HUES64 (cell line): ENCODE data around the gene TTLL13.

Source experiments
- H3K27ac ChIP-seq: 2 replicates; pipeline ENCODE4 v1.7.0; 2013; ENCODE audit warnings: low read depth, low read length, inconsistent platforms
- H3K27me3 ChIP-seq: 2 replicates; pipeline ENCODE4 v1.6.1; 2013; ENCODE audit warnings: mild to moderate bottlenecking, low read length; ENCODE audit not compliant: insufficient read depth
- H3K36me3 ChIP-seq: 2 replicates; pipeline ENCODE4 v1.6.1; 2013; ENCODE audit warnings: mild to moderate bottlenecking, low read length; ENCODE audit not compliant: insufficient read depth
- H3K4me1 ChIP-seq: 2 replicates; pipeline ENCODE4 v1.6.1; 2013; ENCODE audit warnings: mild to moderate bottlenecking, low read length, moderate library complexity; ENCODE audit not compliant: insufficient read depth
- H3K4me3 ChIP-seq: 2 replicates; pipeline ENCODE4 v1.5.1; 2013; ENCODE audit warnings: mild to moderate bottlenecking, low read length, moderate library complexity
- H3K9ac ChIP-seq: 2 replicates; pipeline ENCODE4 v1.6.1; 2013; ENCODE audit warnings: mild to moderate bottlenecking, low read depth, low read length
- H3K9me3 ChIP-seq: 2 replicates; pipeline ENCODE4 v1.6.1; 2013; ENCODE audit warnings: low read depth, low read length; ENCODE audit not compliant: insufficient read depth
- WGBS: fragments of 150-250, 120-280 bp; methylation state at CpG from one replicate; pipeline ENCODE4 v1.1.7; 2013; ENCODE audit warnings: missing lambda C conversion rate; 5-methylcytosine and 5-hydroxymethylcytosine counted together

TTLL13 gene

DNA sequence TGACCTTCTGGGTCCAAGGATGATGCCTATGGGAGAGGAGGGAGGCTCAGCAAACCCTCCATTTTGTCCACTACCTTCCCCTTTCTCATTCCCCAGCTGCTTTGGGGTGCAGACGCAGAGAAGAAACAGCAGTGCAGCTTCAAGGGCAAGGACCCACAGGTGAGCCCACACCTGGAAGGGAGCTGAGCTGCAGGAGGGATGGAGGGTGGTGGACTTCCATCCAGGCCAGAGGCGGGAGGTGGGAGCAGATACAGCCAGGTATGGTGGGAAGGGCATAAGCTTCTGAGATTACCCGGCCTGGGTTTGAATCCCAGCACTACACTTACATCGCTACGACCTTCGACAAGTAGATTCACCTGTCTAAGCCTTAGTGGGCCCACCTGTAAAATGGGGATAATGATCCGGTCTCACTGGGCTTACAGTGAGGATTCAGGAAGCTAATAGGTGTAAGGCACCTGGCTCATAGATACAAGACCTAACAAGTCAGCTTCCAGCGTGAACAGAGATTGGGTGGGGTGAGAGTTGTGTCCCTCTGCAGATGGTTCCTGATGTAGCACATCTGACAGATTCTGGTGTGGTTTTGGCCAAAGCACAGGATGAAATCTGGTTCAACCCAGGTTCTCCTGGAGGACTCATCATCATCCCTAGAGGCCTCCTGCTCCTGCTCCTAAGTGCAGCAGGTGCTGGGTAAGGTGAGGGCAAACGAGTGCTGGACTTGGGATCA, 31.5 kb upstream of the TTLL13 start:
- no peak overlapping the region for H3K9ac ChIP-seq
- H3K27ac ChIP-seq, result no peak overlapping the region
- no peak overlapping the region for H3K4me3 ChIP-seq
- H3K36me3 ChIP-seq, result peaks cover 23% of the 10 kb centered on the region
- H3K4me1 ChIP-seq, result 0 out of 2 replicates have a peak, but pooled peaks cover 7% of the 10 kb centered on the region
- 96% methylated on average over 9 of the region's 9 CpGs for WGBS
- no peaks in the 10 kb centered on the region for H3K9me3 ChIP-seq
- no peaks in the 10 kb centered on the region for H3K27me3 ChIP-seq

DNA sequence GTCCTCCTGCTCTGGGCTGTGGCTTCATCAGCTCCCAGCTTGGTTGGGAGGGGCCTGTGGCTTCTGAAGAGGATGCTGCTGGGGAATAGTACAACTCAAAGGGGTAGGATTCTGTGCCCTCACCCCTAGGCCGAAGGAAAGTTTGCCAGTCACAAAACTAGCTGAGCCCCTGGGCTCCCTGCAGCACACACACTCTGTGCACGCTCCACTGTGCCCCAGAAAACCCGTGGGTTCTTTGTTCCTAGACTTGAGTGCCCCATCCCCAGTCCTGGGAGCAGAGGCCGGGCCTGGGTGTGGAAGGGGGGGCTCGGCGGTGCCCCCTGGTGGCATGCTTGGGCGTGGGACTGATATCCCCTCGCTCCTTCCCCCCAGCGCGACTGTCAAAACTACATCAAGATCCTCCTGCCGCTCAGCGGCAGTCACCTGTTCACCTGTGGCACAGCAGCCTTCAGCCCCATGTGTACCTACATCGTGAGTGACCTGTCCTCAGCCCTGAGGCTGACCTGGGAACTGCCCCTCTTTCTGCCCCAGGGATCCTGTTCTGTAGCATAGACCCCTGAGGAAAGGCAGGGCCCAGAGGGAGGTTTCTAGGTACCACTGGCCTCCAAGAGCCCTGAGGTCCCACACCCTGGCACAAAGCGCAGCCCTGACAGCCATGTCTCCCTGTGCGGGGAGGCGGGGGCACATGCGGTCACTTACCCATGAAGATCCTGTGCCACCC, 29.8 kb upstream of the TTLL13 start:
- peaks cover 40% of the 10 kb centered on the region for H3K36me3 ChIP-seq
- H3K27me3 ChIP-seq, result no peaks in the 10 kb centered on the region
- H3K4me3 ChIP-seq, result no peak overlapping the region
- no peaks in the 10 kb centered on the region for H3K9me3 ChIP-seq
- H3K27ac ChIP-seq, result no peak overlapping the region
- no peak overlapping the region for H3K9ac ChIP-seq
- 62% methylated on average over 17 of the region's 17 CpGs for WGBS
- H3K4me1 ChIP-seq, result 0 out of 2 replicates have a peak, but pooled peaks cover 3% of the 10 kb centered on the region

DNA sequence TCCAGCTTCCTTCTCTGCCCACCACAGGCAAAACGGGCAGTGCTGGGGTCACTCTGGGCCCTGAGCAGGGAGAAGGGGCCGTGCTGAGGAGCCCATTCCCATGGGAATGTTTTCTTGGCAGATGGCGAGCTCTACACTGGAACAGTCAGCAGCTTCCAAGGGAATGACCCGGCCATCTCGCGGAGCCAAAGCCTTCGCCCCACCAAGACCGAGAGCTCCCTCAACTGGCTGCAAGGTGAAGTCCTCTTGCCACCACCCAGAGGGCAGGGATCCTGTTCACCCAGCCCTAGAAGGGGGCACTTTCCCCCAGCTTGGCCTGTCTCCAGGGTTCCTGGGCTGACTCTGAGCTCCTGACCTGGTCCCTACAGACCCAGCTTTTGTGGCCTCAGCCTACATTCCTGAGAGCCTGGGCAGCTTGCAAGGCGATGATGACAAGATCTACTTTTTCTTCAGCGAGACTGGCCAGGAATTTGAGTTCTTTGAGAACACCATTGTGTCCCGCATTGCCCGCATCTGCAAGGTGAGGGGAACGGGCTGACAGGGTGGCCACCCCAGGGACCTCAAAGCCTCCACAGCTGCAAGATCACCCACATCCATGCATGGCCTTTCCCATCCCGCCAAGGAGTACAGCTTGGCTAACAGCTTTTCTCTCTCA, 28.0 kb upstream of the TTLL13 start:
- no peak overlapping the region for H3K4me3 ChIP-seq
- H3K36me3 ChIP-seq, result peaks cover 53% of the 10 kb centered on the region
- no peak overlapping the region for H3K9ac ChIP-seq
- no peak overlapping the region for H3K27ac ChIP-seq
- H3K9me3 ChIP-seq, result no peaks in the 10 kb centered on the region
- WGBS, result 68% methylated on average over 14 of the region's 14 CpGs
- H3K27me3 ChIP-seq, result no peaks in the 10 kb centered on the region
- H3K4me1 ChIP-seq, result 0 out of 2 replicates have a peak, but pooled peaks cover 3% of the 10 kb centered on the region

DNA sequence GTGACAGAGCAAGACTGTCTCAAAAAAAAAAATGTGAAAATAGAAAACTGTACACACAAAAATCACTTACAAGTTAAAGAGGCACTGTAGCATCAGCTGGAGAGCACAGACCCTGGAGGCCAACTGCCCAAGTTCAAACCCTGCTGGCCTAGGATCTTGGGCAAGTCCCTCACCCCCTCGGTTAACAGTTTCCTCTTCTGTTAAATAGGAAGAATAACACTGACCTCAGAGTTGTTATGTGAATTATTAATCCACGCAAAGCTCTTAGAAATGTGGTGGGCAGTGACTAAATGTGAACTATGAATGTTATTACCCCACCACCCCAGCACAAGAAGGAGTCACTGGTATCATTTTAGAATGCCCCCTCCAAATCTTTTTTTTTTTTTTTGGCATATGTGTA, 26.8 kb upstream of the TTLL13 start:
- no peak overlapping the region for H3K9ac ChIP-seq
- WGBS, result 100% methylated on average over 1 of the region's 2 CpGs

DNA sequence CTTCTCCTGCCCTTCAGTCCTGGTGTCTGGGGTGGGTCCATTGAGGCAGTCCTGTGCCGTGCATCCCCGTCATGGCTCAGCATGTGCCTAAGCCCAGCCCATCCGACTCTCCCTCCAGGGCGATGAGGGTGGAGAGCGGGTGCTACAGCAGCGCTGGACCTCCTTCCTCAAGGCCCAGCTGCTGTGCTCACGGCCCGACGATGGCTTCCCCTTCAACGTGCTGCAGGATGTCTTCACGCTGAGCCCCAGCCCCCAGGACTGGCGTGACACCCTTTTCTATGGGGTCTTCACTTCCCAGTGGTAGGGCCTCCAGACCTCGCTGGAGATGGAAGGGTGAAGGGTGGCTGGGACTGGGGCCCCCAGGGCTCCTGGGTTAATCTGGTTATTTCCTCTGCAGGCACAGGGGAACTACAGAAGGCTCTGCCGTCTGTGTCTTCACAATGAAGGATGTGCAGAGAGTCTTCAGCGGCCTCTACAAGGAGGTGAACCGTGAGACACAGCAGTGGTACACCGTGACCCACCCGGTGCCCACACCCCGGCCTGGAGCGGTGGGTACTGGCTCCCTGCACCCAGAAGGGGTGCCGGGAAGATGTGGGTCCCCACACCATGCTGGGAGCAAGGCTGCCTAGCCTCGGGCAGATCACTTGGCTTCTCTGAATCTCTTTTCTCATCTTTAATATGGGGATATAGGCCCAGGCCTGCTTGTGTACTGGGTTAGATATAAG, 25.8 kb upstream of the TTLL13 start:
- no peak overlapping the region for H3K4me3 ChIP-seq
- H3K27me3 ChIP-seq, result no peaks in the 10 kb centered on the region
- H3K4me1 ChIP-seq, result 0 out of 2 replicates have a peak, but pooled peaks cover 3% of the 10 kb centered on the region
- H3K27ac ChIP-seq, result no peak overlapping the region
- peaks cover 68% of the 10 kb centered on the region for H3K36me3 ChIP-seq
- no peak overlapping the region for H3K9ac ChIP-seq
- 95% methylated on average over 22 of the region's 22 CpGs for WGBS
- no peaks in the 10 kb centered on the region for H3K9me3 ChIP-seq

More for the DNA sequence above, 26.8 kb upstream of the TTLL13 start:
- 0 out of 2 replicates have a peak, but pooled peaks cover 3% of the 10 kb centered on the region for H3K4me1 ChIP-seq
- H3K36me3 ChIP-seq, result peaks cover 61% of the 10 kb centered on the region
- H3K9me3 ChIP-seq, result no peaks in the 10 kb centered on the region
- H3K27ac ChIP-seq, result no peak overlapping the region
- no peak overlapping the region for H3K4me3 ChIP-seq
- H3K27me3 ChIP-seq, result no peaks in the 10 kb centered on the region

DNA sequence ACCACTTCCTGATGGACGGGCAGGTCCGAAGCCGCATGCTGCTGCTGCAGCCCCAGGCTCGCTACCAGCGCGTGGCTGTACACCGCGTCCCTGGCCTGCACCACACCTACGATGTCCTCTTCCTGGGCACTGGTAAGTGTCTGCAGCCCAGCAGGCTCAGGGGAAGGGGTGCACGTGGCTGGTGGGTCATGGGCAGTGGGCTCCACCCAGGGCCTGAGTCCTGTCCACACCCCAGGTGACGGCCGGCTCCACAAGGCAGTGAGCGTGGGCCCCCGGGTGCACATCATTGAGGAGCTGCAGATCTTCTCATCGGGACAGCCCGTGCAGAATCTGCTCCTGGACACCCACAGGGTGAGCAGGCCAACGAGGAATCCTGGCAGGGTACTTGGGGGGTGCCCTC, 24.3 kb upstream of the TTLL13 start:
- H3K4me1 ChIP-seq, result 0 out of 2 replicates have a peak, but pooled peaks cover 3% of the 10 kb centered on the region
- no peaks in the 10 kb centered on the region for H3K9me3 ChIP-seq
- H3K4me3 ChIP-seq, result no peak overlapping the region
- H3K36me3 ChIP-seq, result peaks cover 80% of the 10 kb centered on the region
- no peaks in the 10 kb centered on the region for H3K27me3 ChIP-seq
- 94% methylated on average over 17 of the region's 17 CpGs for WGBS
- H3K9ac ChIP-seq, result no peak overlapping the region
- H3K27ac ChIP-seq, result no peak overlapping the region

DNA sequence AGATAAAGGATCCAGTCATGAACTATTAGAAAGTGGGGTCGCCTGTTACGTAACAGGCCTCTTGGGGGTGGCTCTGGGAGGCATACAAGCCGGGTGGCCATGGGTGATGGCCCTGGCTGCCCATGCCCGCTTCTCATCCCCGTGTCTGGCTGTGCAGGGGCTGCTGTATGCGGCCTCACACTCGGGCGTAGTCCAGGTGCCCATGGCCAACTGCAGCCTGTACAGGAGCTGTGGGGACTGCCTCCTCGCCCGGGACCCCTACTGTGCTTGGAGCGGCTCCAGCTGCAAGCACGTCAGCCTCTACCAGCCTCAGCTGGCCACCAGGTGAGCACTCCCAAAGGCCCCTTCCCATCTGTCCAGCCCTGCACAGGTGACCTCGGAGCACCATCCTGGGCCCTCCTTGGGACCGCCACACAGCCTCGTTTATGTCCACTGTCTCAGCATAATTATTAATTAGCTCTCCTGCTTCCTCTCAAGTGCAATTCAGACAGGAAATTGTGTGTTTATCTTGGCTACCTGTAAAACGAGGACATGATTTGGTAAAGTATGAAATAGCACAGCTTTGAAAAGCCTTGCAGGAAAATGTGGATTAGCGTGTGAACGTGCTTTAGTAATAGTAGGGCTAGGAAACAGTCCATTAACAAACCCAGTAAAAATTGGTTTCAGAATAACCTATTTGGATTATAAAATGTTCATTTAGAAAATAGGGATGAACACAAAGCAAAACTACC, 23.7 kb upstream of the TTLL13 start:
- no peaks in the 10 kb centered on the region for H3K27me3 ChIP-seq
- H3K9me3 ChIP-seq, result no peaks in the 10 kb centered on the region
- no peak overlapping the region for H3K9ac ChIP-seq
- peaks cover 80% of the 10 kb centered on the region for H3K36me3 ChIP-seq
- no peak overlapping the region for H3K27ac ChIP-seq
- WGBS, result 95% methylated on average over 18 of the region's 18 CpGs
- H3K4me3 ChIP-seq, result no peak overlapping the region
- H3K4me1 ChIP-seq, result 0 out of 2 replicates have a peak, but pooled peaks cover 3% of the 10 kb centered on the region

DNA sequence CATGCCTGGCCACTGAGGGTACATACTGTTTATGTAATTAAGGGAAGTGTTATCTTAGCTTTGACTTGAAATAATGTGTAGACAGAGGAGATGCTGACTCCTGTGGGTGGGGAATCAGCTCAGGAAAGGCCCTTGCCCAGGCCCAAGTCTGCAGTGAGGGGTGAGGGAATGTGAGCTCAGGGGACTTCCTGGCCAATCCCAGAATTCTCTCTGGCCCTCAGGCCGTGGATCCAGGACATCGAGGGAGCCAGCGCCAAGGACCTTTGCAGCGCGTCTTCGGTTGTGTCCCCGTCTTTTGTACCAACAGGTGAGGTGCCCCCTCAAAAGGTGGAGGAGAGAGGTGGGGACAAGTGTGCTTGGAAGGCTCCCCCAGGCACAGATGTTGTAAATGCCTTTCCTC, 22.0 kb upstream of the TTLL13 start:
- Histone ChIP-seq H3K9me3 (no peaks in the 10 kb centered on the region), H3K36me3 (peaks cover 76% of the 10 kb centered on the region), H3K27ac (no peak overlapping the region), H3K9ac (no peak overlapping the region), H3K4me3 (no peak overlapping the region), H3K4me1 (no peaks in the 10 kb centered on the region), H3K27me3 (no peaks in the 10 kb centered on the region)
- WGBS, result 97% methylated on average over 7 of the region's 7 CpGs

DNA sequence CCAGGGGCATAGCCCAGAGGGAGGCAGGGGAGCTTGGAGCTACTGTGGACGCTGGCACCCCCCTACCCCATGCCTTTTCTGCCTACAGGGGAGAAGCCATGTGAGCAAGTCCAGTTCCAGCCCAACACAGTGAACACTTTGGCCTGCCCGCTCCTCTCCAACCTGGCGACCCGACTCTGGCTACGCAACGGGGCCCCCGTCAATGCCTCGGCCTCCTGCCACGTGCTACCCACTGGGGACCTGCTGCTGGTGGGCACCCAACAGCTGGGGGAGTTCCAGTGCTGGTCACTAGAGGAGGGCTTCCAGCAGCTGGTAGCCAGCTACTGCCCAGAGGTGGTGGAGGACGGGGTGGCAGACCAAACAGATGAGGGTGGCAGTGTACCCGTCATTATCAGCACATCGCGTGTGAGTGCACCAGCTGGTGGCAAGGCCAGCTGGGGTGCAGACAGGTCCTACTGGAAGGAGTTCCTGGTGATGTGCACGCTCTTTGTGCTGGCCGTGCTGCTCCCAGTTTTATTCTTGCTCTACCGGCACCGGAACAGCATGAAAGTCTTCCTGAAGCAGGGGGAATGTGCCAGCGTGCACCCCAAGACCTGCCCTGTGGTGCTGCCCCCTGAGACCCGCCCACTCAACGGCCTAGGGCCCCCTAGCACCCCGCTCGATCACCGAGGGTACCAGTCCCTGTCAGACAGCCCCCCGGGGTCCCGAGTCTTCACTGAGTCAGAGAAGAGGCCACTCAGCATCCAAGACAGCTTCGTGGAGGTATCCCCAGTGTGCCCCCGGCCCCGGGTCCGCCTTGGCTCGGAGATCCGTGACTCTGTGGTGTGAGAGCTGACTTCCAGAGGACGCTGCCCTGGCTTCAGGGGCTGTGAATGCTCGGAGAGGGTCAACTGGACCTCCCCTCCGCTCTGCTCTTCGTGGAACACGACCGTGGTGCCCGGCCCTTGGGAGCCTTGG, 21.3 kb upstream of the TTLL13 start:
- Histone ChIP-seq H3K9me3 (no peaks in the 10 kb centered on the region), H3K4me1 (no peaks in the 10 kb centered on the region), H3K27ac (no peak overlapping the region), H3K9ac (no peak overlapping the region), H3K4me3 (no peak overlapping the region), H3K27me3 (no peaks in the 10 kb centered on the region), H3K36me3 (peaks cover 68% of the 10 kb centered on the region)
- WGBS, result 95% methylated on average over 38 of the region's 38 CpGs
